HCT116 (cell line): ENCODE measurements around the gene FSTL4.

ENCODE experiments used
- CBX3 ChIP-seq: IDR thresholded peaks from 2 replicates; pipeline ENCODE4 v1.6.1; 2012; ENCODE audit warnings: low read depth
- CEBPB ChIP-seq: IDR thresholded peaks from 2 replicates; pipeline ENCODE4 v1.6.1; 2012; ENCODE audit warnings: low read depth
- ELF1 ChIP-seq: IDR thresholded peaks from 2 replicates; pipeline ENCODE4 v1.6.1; 2012; ENCODE audit warnings: low read depth, borderline replicate concordance
- EZH2 ChIP-seq: fragments of 200-600 bp; sonication (generic); IDR thresholded peaks from 2 replicates; pipeline ENCODE4 v1.6.1; 2017; ENCODE audit warnings: antibody characterized with exemption, mixed run types
- EZH2phosphoT487 ChIP-seq: fragments of 200-600 bp; IDR thresholded peaks from 2 replicates; pipeline ENCODE4 v1.6.1; 2018; ENCODE audit warnings: antibody characterized with exemption, borderline replicate concordance
- JUND ChIP-seq: IDR thresholded peaks from 2 replicates; pipeline ENCODE4 v1.6.1; 2012
- POLR2A ChIP-seq: IDR thresholded peaks from 2 replicates; pipeline ENCODE4 v1.7.0; 2011; ENCODE audit warnings: borderline replicate concordance; ENCODE audit not compliant: insufficient read depth, insufficient read length; ENCODE audit errors: extremely low read depth
- POLR2AphosphoS5 ChIP-seq: IDR thresholded peaks from 2 replicates; pipeline ENCODE4 v1.6.1; 2011; ENCODE audit warnings: mild to moderate bottlenecking, low read depth, low read length, moderate library complexity
- RAD21 ChIP-seq: IDR thresholded peaks from 2 replicates; pipeline ENCODE4 v1.6.1; 2012; ENCODE audit warnings: low read depth, mild to moderate bottlenecking
- SP1 ChIP-seq: IDR thresholded peaks from 2 replicates; pipeline ENCODE4 v1.6.1; 2012; ENCODE audit warnings: low read depth
- ZNF274 ChIP-seq: fragments of 200-500 bp; sonication (Bioruptor generic); IDR thresholded peaks from 2 replicates; pipeline ENCODE4 v1.6.1; 2014; ENCODE audit warnings: mild to moderate bottlenecking, low read depth, low read length, inconsistent platforms
- TF ChIP-seq, protein P1 (sequence below), 3 experiments: fragments of 200-600 bp in 1 of 3; sonication (generic) in 1 of 3; IDR thresholded peaks in 2 of 3; conservative IDR thresholded peaks in 1 of 3; 2 replicates each; pipeline ENCODE4 v1.5.1; 2012 to 2017; ENCODE audit warnings: low read depth in 2 of 3, low read length in 2 of 3, antibody characterized with exemption in 1 of 3, borderline replicate concordance in 1 of 3, control low read depth in 1 of 3, mild to moderate bottlenecking in 1 of 3, mixed read lengths in 1 of 3, mixed run types in 1 of 3, moderate library complexity in 1 of 3; ENCODE audit not compliant: insufficient read depth in 1 of 3
- TF ChIP-seq, protein P2 (sequence below): IDR thresholded peaks from 2 replicates; pipeline ENCODE4 v1.6.1; 2012
- TF ChIP-seq, protein P3 (sequence below): IDR thresholded peaks from 2 replicates; pipeline ENCODE4 v1.6.1; 2011; ENCODE audit warnings: mild to moderate bottlenecking, low read length, moderate library complexity; ENCODE audit not compliant: insufficient replicate concordance; ENCODE audit errors: extremely low read depth

DNA sequence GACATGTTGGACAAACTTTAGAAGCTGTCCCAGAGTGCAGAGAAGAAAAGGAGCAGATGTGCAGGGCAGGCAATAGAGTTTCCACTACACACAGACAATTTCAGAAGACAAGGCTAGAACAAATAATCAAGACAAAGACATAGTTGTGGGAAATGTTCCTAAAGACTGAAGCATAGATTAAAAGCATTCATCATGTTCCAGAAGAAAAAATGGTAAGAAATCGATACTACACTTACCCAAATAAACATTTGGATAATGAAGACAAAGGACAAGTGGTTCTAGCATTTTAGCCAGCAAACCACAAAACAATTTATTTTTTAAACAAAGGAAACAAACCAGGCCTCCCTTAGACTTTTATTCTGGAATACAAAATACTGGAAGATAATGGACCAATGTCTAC is 97.9 kb downstream of the FSTL4 start:
- TF ChIP-seq POLR2AphosphoS5 (no peak), EZH2 (no peak), CEBPB (no peak), RAD21 (no peak), SP1 (no peak), ZNF274 (no peak), ELF1 (no peak), POLR2A (no peak), JUND (no peak), EZH2phosphoT487 (no peak), CBX3 (no peak)
- TF ChIP-seq, protein P1, sequence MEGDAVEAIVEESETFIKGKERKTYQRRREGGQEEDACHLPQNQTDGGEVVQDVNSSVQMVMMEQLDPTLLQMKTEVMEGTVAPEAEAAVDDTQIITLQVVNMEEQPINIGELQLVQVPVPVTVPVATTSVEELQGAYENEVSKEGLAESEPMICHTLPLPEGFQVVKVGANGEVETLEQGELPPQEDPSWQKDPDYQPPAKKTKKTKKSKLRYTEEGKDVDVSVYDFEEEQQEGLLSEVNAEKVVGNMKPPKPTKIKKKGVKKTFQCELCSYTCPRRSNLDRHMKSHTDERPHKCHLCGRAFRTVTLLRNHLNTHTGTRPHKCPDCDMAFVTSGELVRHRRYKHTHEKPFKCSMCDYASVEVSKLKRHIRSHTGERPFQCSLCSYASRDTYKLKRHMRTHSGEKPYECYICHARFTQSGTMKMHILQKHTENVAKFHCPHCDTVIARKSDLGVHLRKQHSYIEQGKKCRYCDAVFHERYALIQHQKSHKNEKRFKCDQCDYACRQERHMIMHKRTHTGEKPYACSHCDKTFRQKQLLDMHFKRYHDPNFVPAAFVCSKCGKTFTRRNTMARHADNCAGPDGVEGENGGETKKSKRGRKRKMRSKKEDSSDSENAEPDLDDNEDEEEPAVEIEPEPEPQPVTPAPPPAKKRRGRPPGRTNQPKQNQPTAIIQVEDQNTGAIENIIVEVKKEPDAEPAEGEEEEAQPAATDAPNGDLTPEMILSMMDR (IDR thresholded peaks at IDR 0.05 in 2 of 3, conservative IDR thresholded peaks at IDR 0.05 in 1 of 3; ENCODE audit: borderline replicate concordance in 1 of 3, insufficient read depth in 1 of 3, low read depth in 2 of 3, low read length in 2 of 3) = no peak
- TF ChIP-seq, protein P2, sequence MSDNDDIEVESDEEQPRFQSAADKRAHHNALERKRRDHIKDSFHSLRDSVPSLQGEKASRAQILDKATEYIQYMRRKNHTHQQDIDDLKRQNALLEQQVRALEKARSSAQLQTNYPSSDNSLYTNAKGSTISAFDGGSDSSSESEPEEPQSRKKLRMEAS = no peak
- TF ChIP-seq, protein P3, sequence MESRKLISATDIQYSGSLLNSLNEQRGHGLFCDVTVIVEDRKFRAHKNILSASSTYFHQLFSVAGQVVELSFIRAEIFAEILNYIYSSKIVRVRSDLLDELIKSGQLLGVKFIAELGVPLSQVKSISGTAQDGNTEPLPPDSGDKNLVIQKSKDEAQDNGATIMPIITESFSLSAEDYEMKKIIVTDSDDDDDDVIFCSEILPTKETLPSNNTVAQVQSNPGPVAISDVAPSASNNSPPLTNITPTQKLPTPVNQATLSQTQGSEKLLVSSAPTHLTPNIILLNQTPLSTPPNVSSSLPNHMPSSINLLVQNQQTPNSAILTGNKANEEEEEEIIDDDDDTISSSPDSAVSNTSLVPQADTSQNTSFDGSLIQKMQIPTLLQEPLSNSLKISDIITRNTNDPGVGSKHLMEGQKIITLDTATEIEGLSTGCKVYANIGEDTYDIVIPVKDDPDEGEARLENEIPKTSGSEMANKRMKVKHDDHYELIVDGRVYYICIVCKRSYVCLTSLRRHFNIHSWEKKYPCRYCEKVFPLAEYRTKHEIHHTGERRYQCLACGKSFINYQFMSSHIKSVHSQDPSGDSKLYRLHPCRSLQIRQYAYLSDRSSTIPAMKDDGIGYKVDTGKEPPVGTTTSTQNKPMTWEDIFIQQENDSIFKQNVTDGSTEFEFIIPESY = no peak
